GM19452 (cell line): ENCODE data around the gene FRG2.
"Not testable (repeated sequence)": the region's sequence is repeated elsewhere in the genome, so short reads cannot be mapped to it uniquely, and the experiment has no call there.

Experiments
- ATAC-seq: cut with Tn5 transposase; IDR thresholded peaks from one replicate; pipeline ENCODE4 v1.9.1; 2021; ENCODE audit not compliant: unreplicated experiment

Gene FRG2

GRCh38 chr4:190016369-190017289 lies 10.4 kb downstream of the FRG2 start:
- ATAC-seq, result no peak

- ATAC-seq, result no peak
Measured at GRCh38 chr4:190015538-190016368, 11.3 kb downstream of the FRG2 start.

GRCh38 chr4:190014771-190015537 lies 12.1 kb downstream of the FRG2 start:
- no peak for ATAC-seq

GRCh38 chr4:189989941-189990340 lies 37.1 kb downstream of the FRG2 start:
- not testable (repeated sequence) for ATAC-seq

- ATAC-seq, result no peak
Measured at GRCh38 chr4:189988877-189989431, 38.1 kb downstream of the FRG2 start.

GRCh38 chr4:189985651-189986243 lies 41.3 kb downstream of the FRG2 start:
- ATAC-seq, result not testable (repeated sequence)

GRCh38 chr4:189984661-189985060 lies 42.4 kb downstream of the FRG2 start:
- ATAC-seq, result not testable (repeated sequence)

- not testable (repeated sequence) for ATAC-seq
Measured at GRCh38 chr4:189983916-189984526, 43.0 kb downstream of the FRG2 start.

- no peak for ATAC-seq
Measured at GRCh38 chr4:189981970-189982369, 45.1 kb downstream of the FRG2 start.

GRCh38 chr4:189980292-189980691 lies 46.8 kb downstream of the FRG2 start:
- ATAC-seq, result not testable (repeated sequence)

GRCh38 chr4:189979196-189980047 lies 47.6 kb downstream of the FRG2 start:
- no peak for ATAC-seq
